WTC11 (cell line): ENCODE measurements around the gene CERS4. TPM values are rescaled to one million over a fixed set of nuclear protein-coding genes. Genes with fewer than 3 reads are reported as not detected.

ENCODE experiments used
- ATAC-seq: fragments of 200-7000 bp; cut with Tn5 transposase; 2 replicates; pipeline ENCODE4 v1.10.0; 2021; ENCODE audit warnings: mild to moderate bottlenecking, moderate library complexity
- CTCF ChIA-PET: fragments of 300-600 bp; sonication (Branson Sonifier 250); formaldehyde crosslinking; loops from one replicate; lab custom pipeline; 2021; ENCODE audit warnings: antibody characterized with exemption; lab: Charles Lee
- POLR2A ChIA-PET: fragments of 350-600 bp; sonication (Branson Sonifier 250); formaldehyde crosslinking; loops from one replicate; lab custom pipeline; 2021; ENCODE audit warnings: antibody characterized with exemption; lab: Charles Lee
- DNase-seq: peaks from one replicate; pipeline ENCODE4 v3.0.0; 2021; ENCODE audit warnings: low spot score
- H3K27ac Mint-ChIP-seq: 2 replicates; pipeline ENCODE4 v1.8.0; 2021; ENCODE audit warnings: mixed read lengths
- H3K27me3 Mint-ChIP-seq: 2 replicates; pipeline ENCODE4 v1.8.0; 2021; ENCODE audit warnings: low read depth, mild to moderate bottlenecking, moderate library complexity, mixed read lengths
- H3K36me3 Mint-ChIP-seq: 2 replicates; pipeline ENCODE4 v1.8.0; 2021; ENCODE audit warnings: mixed read lengths
- H3K4me1 Mint-ChIP-seq: 2 replicates; pipeline ENCODE4 v1.8.0; 2022; ENCODE audit warnings: mixed read lengths
- H3K4me3 Mint-ChIP-seq: 2 replicates; pipeline ENCODE4 v1.8.0; 2021; ENCODE audit warnings: mild to moderate bottlenecking, moderate library complexity, mixed read lengths
- H3K9me3 Mint-ChIP-seq: 2 replicates; pipeline ENCODE4 v1.8.0; 2021; ENCODE audit warnings: mixed read lengths
- CBFB ChIP-seq: sonication (generic); formaldehyde crosslinking; IDR thresholded peaks from 2 replicates; pipeline ENCODE4 v1.8.1; 2022; ENCODE audit warnings: mild to moderate bottlenecking, low read depth, missing genetic modification reagents
- ELF4 ChIP-seq: sonication (generic); formaldehyde crosslinking; IDR thresholded peaks from 2 replicates; pipeline ENCODE4 v1.8.1; 2022; ENCODE audit warnings: low read depth, mild to moderate bottlenecking, moderate library complexity, missing genetic modification reagents
- ESRRA ChIP-seq: sonication (generic); formaldehyde crosslinking; IDR thresholded peaks from 2 replicates; pipeline ENCODE4 v1.8.1; 2022; ENCODE audit warnings: mild to moderate bottlenecking, missing genetic modification reagents, borderline replicate concordance
- ETV6 ChIP-seq: sonication (generic); formaldehyde crosslinking; IDR thresholded peaks from 2 replicates; pipeline ENCODE4 v1.8.1; 2022; ENCODE audit warnings: mild to moderate bottlenecking, missing genetic modification reagents
- GRHL2 ChIP-seq: fragments of 250-450 bp; sonication (Bioruptor Pico); IDR thresholded peaks from 2 replicates; pipeline ENCODE4 v1.8.0; 2022; ENCODE audit warnings: mild to moderate bottlenecking, moderate library complexity; ENCODE audit not compliant: insufficient replicate concordance, severe bottlenecking
- MXD4 ChIP-seq: fragments of 250-450 bp; sonication (Bioruptor Pico); IDR thresholded peaks from 2 replicates; pipeline ENCODE4 v1.8.0; 2021; ENCODE audit warnings: mild to moderate bottlenecking, moderate library complexity, borderline replicate concordance
- MYBL2 ChIP-seq: sonication (generic); formaldehyde crosslinking; IDR thresholded peaks from 2 replicates; pipeline ENCODE4 v1.8.1; 2023; ENCODE audit warnings: mild to moderate bottlenecking, moderate library complexity, missing genetic modification reagents
- NFE2L1 ChIP-seq: sonication (generic); formaldehyde crosslinking; IDR thresholded peaks from 2 replicates; pipeline ENCODE4 v1.8.1; 2023; ENCODE audit warnings: missing genetic modification reagents
- PRRX2 ChIP-seq: fragments of 250-450 bp; sonication (Bioruptor Pico); IDR thresholded peaks from 2 replicates; pipeline ENCODE4 v1.8.0; 2021; ENCODE audit warnings: mild to moderate bottlenecking
- SMAD3 ChIP-seq: sonication (generic); formaldehyde crosslinking; IDR thresholded peaks from 2 replicates; pipeline ENCODE4 v1.8.0; 2022; ENCODE audit warnings: missing genetic modification reagents, mild to moderate bottlenecking, borderline replicate concordance
- SOX15 ChIP-seq: fragments of 250-450 bp; sonication (Bioruptor Pico); IDR thresholded peaks from 2 replicates; pipeline ENCODE4 v1.9.0; 2021; ENCODE audit warnings: mild to moderate bottlenecking
- TEAD1 ChIP-seq: sonication (generic); formaldehyde crosslinking; IDR thresholded peaks from 2 replicates; pipeline ENCODE4 v1.8.0; 2022; ENCODE audit warnings: mild to moderate bottlenecking, missing genetic modification reagents
- ZNF317 ChIP-seq: sonication (generic); formaldehyde crosslinking; IDR thresholded peaks from 2 replicates; pipeline ENCODE4 v1.8.1; 2023; ENCODE audit warnings: low read depth, mild to moderate bottlenecking, moderate library complexity, missing genetic modification reagents, borderline replicate concordance
- ZNF416 ChIP-seq: fragments of 250-450 bp; sonication (Bioruptor Pico); IDR thresholded peaks from 2 replicates; pipeline ENCODE4 v1.9.0; 2021; ENCODE audit warnings: mild to moderate bottlenecking, inconsistent platforms
- total RNA-seq: library from RNA; stranded (reverse); gene quantifications from 3 replicates; pipeline ENCODE4 v1.2.3, GENCODE V29; 2021
- TF ChIP-seq, protein P1 (sequence below): sonication (generic); formaldehyde crosslinking; IDR thresholded peaks from 2 replicates; pipeline ENCODE4 v1.8.0; 2022; ENCODE audit warnings: mild to moderate bottlenecking, missing genetic modification reagents
- TF ChIP-seq, protein P2 (sequence below): sonication (generic); formaldehyde crosslinking; IDR thresholded peaks from 2 replicates; pipeline ENCODE4 v1.8.1; 2023; ENCODE audit warnings: mild to moderate bottlenecking, missing genetic modification reagents, moderate library complexity
- TF ChIP-seq, protein P3 (sequence below): sonication (generic); formaldehyde crosslinking; IDR thresholded peaks from 2 replicates; pipeline ENCODE4 v1.8.1; 2023; ENCODE audit warnings: mild to moderate bottlenecking, missing genetic modification reagents
- TF ChIP-seq, protein P4 (sequence below): sonication (generic); formaldehyde crosslinking; IDR thresholded peaks from 2 replicates; pipeline ENCODE4 v1.8.1; 2022; ENCODE audit warnings: low read depth, mild to moderate bottlenecking, moderate library complexity, missing genetic modification reagents, borderline replicate concordance
- TF ChIP-seq, protein P5 (sequence below): sonication (generic); formaldehyde crosslinking; IDR thresholded peaks from 2 replicates; pipeline ENCODE4 v1.8.1; 2023; ENCODE audit warnings: mild to moderate bottlenecking, missing genetic modification reagents, borderline replicate concordance
- TF ChIP-seq, protein P6 (sequence below): sonication (generic); formaldehyde crosslinking; IDR thresholded peaks from 2 replicates; pipeline ENCODE4 v1.8.1; 2023; ENCODE audit warnings: mild to moderate bottlenecking, missing genetic modification reagents, moderate library complexity
- TF ChIP-seq, protein P7 (sequence below): fragments of 250-450 bp; sonication (Bioruptor Pico); conservative IDR thresholded peaks from 2 replicates; pipeline ENCODE4 v1.9.0; 2021; ENCODE audit warnings: mild to moderate bottlenecking

Gene CERS4
- total RNA-seq, 1 experiment from 2014 or later = 116 TPM

DNA sequence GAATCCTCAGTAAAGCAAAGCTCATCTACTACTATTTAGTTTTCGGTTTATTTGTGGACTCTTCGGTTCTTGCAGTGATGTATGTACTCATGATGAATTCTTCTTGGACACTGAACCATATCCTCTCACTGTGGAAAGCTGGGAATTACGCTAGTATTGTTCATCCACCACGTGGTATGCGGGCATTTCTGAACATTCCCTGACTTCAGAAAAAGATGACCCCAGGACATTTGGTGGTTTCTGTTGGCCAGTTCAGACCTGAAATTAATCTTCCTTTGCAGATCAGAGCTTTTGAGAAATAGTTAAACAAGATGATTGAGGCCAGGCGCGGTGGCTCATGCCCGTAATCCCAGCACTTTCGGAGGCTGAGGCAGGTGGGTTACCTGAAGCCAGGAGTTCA is 34.5 kb upstream of the CERS4 start (continued):
- TF ChIP-seq, protein P1, sequence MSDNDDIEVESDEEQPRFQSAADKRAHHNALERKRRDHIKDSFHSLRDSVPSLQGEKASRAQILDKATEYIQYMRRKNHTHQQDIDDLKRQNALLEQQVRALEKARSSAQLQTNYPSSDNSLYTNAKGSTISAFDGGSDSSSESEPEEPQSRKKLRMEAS (CRISPR knock-in tag) = no peak
- TF ChIP-seq ESRRA (CRISPR knock-in tag) (no peak), MXD4 (CRISPR knock-in tag) (no peak), MYBL2 (CRISPR knock-in tag) (no peak)
- TF ChIP-seq, protein P2, sequence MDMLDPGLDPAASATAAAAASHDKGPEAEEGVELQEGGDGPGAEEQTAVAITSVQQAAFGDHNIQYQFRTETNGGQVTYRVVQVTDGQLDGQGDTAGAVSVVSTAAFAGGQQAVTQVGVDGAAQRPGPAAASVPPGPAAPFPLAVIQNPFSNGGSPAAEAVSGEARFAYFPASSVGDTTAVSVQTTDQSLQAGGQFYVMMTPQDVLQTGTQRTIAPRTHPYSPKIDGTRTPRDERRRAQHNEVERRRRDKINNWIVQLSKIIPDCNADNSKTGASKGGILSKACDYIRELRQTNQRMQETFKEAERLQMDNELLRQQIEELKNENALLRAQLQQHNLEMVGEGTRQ (CRISPR knock-in tag) = no peak

DNA sequence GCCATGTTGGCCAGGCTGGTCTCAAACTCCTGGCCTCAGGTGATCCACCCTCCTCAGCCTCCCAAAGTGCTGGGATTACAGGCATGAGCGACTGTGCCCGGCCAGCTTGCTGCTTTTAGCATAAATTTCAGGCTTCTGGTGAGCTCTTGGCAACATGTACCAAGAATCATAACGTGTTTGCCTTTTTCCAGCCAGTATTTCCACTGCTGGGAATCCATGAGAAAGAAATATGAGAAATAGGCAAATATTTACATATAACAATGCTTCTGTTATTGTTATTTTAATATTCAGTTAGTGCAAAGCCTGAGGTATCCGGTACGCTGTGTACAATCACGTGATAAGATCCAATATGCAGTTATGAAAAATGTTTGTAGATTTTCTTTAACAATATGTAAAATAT is 29.2 kb upstream of the CERS4 start:
- Mint-ChIP-seq H3K4me1 (no peaks in the 10 kb centered on the region), H3K27me3 (no peaks in the 10 kb centered on the region), H3K9me3 (no peaks in the 10 kb centered on the region), H3K4me3 (no peak overlapping the region), H3K27ac (no peak overlapping the region), H3K36me3 (no peaks in the 10 kb centered on the region)
- TF ChIP-seq, protein P3, sequence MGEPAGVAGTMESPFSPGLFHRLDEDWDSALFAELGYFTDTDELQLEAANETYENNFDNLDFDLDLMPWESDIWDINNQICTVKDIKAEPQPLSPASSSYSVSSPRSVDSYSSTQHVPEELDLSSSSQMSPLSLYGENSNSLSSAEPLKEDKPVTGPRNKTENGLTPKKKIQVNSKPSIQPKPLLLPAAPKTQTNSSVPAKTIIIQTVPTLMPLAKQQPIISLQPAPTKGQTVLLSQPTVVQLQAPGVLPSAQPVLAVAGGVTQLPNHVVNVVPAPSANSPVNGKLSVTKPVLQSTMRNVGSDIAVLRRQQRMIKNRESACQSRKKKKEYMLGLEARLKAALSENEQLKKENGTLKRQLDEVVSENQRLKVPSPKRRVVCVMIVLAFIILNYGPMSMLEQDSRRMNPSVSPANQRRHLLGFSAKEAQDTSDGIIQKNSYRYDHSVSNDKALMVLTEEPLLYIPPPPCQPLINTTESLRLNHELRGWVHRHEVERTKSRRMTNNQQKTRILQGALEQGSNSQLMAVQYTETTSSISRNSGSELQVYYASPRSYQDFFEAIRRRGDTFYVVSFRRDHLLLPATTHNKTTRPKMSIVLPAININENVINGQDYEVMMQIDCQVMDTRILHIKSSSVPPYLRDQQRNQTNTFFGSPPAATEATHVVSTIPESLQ (CRISPR knock-in tag) = no peak
- TF ChIP-seq, protein P4, sequence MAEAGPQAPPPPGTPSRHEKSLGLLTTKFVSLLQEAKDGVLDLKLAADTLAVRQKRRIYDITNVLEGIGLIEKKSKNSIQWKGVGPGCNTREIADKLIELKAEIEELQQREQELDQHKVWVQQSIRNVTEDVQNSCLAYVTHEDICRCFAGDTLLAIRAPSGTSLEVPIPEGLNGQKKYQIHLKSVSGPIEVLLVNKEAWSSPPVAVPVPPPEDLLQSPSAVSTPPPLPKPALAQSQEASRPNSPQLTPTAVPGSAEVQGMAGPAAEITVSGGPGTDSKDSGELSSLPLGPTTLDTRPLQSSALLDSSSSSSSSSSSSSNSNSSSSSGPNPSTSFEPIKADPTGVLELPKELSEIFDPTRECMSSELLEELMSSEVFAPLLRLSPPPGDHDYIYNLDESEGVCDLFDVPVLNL = no peak
- TF ChIP-seq SMAD3 (CRISPR knock-in tag) (no peak), CBFB (CRISPR knock-in tag) (no peak), TEAD1 (CRISPR knock-in tag) (no peak), SOX15 (CRISPR knock-in tag) (no peak), ETV6 (CRISPR knock-in tag) (no peak), ZNF416 (CRISPR knock-in tag) (no peak), NFE2L1 (no peak), ELF4 (CRISPR knock-in tag) (no peak), PRRX2 (CRISPR knock-in tag) (no peak), GRHL2 (CRISPR knock-in tag) (no peak), ZNF317 (CRISPR knock-in tag) (no peak)
- TF ChIP-seq, protein P5, sequence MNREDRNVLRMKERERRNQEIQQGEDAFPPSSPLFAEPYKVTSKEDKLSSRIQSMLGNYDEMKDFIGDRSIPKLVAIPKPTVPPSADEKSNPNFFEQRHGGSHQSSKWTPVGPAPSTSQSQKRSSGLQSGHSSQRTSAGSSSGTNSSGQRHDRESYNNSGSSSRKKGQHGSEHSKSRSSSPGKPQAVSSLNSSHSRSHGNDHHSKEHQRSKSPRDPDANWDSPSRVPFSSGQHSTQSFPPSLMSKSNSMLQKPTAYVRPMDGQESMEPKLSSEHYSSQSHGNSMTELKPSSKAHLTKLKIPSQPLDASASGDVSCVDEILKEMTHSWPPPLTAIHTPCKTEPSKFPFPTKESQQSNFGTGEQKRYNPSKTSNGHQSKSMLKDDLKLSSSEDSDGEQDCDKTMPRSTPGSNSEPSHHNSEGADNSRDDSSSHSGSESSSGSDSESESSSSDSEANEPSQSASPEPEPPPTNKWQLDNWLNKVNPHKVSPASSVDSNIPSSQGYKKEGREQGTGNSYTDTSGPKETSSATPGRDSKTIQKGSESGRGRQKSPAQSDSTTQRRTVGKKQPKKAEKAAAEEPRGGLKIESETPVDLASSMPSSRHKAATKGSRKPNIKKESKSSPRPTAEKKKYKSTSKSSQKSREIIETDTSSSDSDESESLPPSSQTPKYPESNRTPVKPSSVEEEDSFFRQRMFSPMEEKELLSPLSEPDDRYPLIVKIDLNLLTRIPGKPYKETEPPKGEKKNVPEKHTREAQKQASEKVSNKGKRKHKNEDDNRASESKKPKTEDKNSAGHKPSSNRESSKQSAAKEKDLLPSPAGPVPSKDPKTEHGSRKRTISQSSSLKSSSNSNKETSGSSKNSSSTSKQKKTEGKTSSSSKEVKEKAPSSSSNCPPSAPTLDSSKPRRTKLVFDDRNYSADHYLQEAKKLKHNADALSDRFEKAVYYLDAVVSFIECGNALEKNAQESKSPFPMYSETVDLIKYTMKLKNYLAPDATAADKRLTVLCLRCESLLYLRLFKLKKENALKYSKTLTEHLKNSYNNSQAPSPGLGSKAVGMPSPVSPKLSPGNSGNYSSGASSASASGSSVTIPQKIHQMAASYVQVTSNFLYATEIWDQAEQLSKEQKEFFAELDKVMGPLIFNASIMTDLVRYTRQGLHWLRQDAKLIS (CRISPR knock-in tag) = no peak
- TF ChIP-seq, protein P6, sequence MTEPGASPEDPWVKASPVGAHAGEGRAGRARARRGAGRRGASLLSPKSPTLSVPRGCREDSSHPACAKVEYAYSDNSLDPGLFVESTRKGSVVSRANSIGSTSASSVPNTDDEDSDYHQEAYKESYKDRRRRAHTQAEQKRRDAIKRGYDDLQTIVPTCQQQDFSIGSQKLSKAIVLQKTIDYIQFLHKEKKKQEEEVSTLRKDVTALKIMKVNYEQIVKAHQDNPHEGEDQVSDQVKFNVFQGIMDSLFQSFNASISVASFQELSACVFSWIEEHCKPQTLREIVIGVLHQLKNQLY (CRISPR knock-in tag) = no peak
- TF ChIP-seq, protein P7, sequence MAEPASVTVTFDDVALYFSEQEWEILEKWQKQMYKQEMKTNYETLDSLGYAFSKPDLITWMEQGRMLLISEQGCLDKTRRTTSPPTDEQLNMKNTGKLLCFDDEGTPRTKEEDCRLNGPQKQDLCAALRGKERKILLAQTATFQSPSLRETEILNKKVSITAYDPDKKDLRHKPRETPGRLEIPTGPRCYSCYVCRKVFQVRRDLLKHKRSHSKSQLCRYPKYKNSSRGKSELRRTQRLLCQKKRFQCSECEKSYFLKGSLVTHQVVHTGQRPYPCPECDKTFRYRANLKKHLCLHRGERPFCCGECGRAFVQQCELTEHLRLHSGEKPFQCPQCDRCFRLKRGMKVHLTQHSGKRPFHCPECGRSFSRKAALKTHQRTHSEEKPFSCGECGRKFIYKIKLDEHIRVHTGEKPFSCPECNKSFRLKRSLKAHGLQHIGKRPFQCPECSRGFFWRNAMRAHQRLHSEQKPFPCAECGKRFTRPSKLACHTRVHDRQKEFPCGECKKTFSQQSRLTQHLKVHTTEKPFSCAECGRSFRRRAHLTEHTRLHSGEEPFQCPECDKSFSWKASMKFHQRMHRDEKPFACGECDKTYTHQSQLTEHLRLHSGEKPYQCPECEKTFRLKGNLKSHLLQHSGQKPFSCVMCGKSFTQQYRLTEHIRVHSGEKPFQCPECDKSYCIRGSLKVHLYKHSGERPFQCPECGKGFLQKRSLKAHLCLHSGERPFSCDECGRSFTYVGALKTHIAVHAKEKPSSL (CRISPR knock-in tag) = no peak
- ATAC-seq (no peak), DNase-seq (no peak)
- ChIA-PET POLR2A (no interaction called here), CTCF (interaction anchor here (0.6 kb wide), 1 partner anchor 11 kb away, joined by 3 read pairs; no protein-coding TSS in a partner anchor)
